GM21526 (cell line): ENCODE measurements around the gene NOC4L.

ENCODE experiments used
- ATAC-seq: cut with Tn5 transposase; IDR thresholded peaks from one replicate; pipeline ENCODE4 v1.9.1; 2021; ENCODE audit warnings: moderate library complexity; ENCODE audit not compliant: unreplicated experiment, low FRiP score

NOC4L gene

GRCh38 chr12:132154941-132155770, 10.9 kb downstream of the NOC4L start:
- ATAC-seq, result no peak

- no peak for ATAC-seq
Measured at GRCh38 chr12:132155771-132156572, 11.7 kb downstream of the NOC4L start.

- ATAC-seq, result no peak
Measured at GRCh38 chr12:132156573-132157325, 12.5 kb downstream of the NOC4L start.

GRCh38 chr12:132157733-132158409, 13.6 kb downstream of the NOC4L start:
- no peak for ATAC-seq

GRCh38 chr12:132158677-132159554, 14.7 kb downstream of the NOC4L start:
- ATAC-seq, result no peak

- no peak for ATAC-seq
Measured at GRCh38 chr12:132159555-132160003, 15.3 kb downstream of the NOC4L start.

GRCh38 chr12:132160016-132160415, 15.8 kb downstream of the NOC4L start:
- no peak for ATAC-seq

- ATAC-seq, result no peak
Measured at GRCh38 chr12:132160601-132161035, 16.4 kb downstream of the NOC4L start.

- no peak for ATAC-seq
Measured at GRCh38 chr12:132161036-132161781, 17.0 kb downstream of the NOC4L start.

GRCh38 chr12:132161796-132162507, 17.7 kb downstream of the NOC4L start:
- no peak for ATAC-seq

- no peak for ATAC-seq
Measured at GRCh38 chr12:132162508-132163031, 18.3 kb downstream of the NOC4L start.

GRCh38 chr12:132163041-132163910, 19.0 kb downstream of the NOC4L start:
- no peak for ATAC-seq

- no peak for ATAC-seq
Measured at GRCh38 chr12:132163911-132164288, 19.6 kb downstream of the NOC4L start.

- ATAC-seq, result no peak
Measured at GRCh38 chr12:132164426-132164825, 20.2 kb downstream of the NOC4L start.

- no peak for ATAC-seq
Measured at GRCh38 chr12:132165584-132165983, 21.3 kb downstream of the NOC4L start.

GRCh38 chr12:132166093-132166492, 21.8 kb downstream of the NOC4L start:
- no peak for ATAC-seq
